Measurements from ENCODE around the gene TEX13C.
"Not testable (repeated sequence)": the region's sequence is repeated elsewhere in the genome, so short reads cannot be mapped to it uniquely, and the experiment has no call there.

TEX13C gene

DNA sequence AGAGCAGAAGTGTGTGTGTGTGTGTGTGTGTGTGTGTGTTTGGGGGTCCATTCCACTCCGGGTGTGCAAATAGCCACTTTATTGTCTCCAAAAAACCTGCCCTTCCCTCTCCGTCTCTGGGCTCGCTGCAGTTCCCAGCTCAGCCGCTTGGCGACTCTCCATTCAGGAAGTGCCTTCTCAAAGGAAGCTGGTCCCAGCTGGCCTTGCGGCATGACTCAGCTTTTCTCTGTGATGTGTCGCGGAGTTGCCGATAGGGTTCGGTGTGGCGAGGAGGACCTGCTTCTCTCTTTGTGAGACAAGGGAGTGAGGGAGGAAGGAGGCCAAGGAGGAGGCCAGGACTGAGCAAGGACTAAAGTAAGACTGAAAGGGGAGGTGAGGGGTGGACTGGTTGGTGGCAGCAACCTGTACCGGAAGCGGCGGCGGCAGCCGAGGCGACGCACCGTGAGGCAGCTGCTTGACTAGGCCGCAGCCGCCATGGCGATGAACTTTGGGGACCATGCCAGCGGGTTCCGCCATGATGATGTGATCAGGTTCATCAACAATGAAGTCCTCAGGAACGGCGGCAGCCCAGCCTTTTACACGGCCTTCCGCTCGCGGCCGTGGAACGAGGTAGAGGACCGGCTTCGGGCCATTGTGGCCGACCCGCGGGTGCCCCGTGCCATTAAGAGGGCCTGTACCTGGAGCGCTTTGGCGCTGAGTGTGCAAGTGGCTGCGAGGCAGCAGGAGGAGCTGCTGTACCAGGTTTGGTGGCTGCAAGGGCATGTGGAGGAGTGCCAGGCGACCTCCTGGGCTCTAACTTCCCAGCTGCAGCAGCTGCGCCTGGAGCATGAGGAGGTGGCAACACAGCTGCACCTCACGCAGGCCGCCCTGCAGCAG, at the start of gene TEX13C:
Gene TEX13C, plus strand, starts transcription at position 226 of the 876 bp plus-strand sequence. Its CDS starts 249 bp downstream, at position 475.
- no peak for DNase-seq

DNA sequence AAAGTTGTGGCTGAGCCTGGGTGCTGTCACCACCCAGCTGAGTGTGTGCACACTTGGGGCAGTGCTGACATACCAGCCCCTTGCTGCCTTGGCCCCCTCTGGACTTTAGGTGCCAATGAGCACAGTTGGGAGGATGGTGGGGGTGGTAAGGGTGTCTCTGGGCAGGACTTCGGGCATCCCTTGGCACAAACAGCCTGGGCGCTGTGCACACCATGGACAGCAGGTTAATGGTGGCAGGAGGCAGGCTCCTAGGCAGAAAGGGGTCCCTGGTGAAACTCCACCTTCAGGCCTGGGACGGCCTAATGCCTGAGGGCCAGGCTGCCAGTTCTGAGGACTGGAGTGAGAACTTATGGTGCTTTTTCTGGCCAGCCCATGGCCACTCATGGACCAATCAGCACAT, 32.4 kb upstream of the TEX13C start:
- no peak for DNase-seq

DNA sequence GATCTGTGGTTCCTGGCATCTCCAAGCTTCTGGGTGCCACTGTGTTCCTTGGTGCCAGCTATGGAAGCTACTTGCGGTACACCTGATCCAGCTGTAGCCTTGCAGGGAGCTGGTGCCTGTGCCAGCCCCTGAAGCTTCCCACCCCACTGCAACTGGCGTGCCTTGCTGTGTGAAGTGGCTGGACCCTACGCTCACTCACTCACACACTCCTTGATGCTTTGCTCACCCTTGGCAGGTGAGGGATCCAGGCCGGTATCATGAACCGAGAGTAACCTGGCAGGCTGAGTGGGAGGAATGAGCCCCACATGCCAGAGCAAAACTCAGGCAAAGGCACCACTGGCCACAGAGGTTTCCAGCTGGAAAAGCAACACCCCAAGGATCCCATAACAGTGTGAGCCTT, 31.3 kb upstream of the TEX13C start:
- no peak for DNase-seq

DNA sequence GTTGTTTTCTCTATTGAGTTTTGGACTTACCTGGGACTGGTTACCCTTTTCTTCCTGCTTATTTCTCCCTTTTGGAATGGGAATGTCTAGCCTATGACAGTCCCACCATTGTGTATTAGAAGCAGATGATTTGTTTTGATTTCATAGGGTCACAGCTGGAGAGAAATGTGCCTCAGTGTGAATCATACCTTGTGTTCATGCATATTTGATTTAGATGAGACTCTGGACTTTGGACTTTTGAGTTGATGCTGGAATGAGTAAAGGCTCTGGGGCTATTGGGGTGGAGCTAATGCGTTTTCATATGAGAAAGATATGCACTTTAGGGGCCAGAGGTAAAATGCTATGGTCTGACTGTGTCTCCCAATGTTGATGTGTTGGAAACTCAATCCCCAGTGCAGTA, 30.5 kb upstream of the TEX13C start:
- no peak for DNase-seq

DNA sequence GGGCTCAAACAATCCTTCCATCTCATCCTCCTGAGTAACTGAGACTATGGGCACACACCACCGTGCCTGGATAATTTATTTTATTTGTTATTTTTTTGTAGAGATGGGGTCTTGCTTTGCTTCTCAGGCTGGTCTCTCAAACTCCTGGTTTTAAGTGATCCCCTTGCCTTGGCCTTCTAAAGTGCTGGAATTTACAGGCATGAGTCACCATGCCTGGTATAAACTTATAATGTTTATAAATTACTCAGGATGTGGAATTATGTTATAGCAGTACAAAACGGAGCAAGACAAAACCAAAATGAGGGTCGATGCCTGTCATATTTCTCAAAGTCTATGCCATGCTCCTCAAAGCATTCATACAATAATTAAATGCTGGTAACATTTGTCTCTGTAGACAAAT, 29.8 kb upstream of the TEX13C start:
- DNase-seq = no peak

DNA sequence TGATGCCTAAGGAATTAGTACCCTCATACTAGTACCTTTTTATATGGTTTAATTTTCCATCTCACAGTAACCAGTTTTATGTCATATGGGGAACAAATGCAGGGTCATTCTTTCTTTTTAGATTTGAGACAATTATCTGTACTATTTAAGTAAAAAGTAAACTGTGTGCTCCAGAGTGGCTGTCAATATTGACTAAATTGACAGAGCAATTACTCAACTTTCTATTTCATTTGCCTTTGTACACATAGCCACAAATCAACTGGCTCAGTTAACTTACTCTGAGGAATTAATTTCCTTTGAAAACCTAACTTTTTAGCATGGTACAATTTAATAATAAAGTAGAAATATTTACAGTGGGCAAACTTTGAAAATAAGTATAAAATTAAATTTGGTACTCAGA, 28.5 kb upstream of the TEX13C start:
- DNase-seq = no peak

DNA sequence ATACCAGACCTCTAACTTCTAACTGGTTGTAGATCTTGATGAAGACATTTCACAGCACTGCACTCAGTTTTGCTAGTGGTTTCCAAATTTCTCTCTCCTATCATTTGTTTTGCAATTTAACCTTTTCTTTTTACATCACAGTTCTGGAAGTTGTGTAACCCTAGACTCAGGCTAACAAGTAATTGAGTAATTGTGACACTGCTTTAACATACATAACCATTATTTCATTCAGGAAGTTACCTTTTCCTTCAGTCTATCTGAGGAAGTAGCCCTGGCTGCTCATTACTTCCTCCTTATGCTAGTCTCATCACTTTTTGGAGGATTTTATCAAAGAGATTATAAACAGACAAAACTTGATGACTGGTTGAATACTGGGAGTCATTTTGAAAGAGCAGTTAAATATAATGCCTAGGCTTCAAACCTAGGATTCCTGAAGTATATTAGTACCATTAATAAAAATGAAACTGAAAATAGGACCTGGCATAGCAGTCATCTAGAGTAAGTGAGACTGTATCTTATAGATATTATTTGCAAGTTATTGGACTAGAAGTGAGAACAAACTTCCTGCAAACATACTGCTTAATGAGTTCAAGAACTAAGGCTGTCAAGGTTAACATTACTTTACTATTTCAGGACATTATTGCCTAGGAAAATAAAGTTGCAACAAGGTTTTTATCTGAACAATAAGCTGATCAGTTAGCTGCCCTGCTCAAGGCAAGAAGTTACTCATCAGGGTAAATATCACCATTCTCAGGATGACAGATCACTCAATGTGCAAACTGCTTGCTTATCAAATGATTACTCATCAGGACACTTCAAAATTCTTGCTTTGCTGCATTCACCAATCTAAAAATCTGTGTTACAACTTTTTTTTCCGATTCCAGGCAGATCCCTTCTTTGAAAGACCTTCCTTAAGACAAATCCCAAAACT, 25.6 kb upstream of the TEX13C start:
- no peak for DNase-seq

DNA sequence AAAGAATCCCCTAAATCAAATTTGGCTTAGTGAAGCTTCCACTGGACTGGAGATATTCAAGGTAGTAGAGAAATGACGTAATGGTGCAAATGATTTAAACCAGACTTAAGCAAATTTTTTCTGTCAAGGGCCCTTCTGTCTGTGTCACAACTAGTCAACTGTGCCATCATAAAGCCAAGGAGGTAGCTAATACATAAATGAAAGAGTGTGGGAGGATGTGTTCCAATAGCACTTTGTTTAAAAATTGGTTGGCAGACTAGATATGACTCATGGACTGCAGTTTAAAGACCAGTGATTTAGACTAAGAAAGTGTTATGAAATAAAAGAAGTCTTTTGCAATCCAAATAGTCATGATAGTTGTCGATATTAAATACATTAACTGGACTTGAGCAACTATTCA, 24.3 kb upstream of the TEX13C start:
- no peak for DNase-seq

DNA sequence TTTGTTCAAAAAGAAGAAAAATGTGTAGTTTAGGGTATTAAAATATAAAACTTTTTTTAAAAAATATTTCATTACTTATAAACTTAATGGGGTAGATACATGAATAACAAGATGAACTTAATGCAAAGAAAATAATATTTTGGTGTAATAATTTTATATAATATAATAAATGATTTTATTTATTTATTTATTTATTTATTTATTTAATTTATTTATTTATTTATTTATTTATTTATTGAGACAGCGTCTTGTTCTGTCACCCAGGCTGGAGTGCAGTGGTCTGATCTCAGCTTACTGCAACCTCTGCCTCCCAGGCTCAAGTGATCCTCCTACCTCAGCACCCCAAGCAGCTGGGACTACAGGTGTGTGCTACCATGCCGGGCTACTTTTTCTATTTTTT, 20.8 kb upstream of the TEX13C start:
- DNase-seq = no peak

DNA sequence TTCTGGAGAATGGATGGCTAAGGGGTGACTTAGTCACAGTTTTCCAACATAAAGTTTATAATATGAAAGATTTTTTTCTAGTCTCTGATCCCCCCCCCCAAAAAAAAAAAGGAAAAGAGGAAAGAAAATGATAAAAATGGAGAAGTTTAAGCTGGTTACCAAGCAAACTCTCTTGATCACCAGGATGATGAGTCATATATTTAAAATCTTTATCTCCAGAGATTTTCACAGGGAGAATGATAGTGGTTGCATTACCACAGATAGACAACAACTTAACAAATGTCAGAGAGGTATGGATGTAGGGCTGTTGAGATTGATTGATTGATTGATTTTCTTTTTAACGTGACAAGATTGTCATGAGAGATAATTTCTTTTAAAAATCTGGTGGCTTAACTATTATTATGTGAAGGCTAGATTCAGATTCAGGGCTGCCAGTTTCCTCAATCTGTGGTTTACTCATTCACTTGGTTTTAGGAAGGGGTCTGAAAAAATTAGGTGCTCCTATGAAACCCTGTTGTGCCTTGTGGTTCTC, 13.3 kb upstream of the TEX13C start:
- DNase-seq = no peak

DNA sequence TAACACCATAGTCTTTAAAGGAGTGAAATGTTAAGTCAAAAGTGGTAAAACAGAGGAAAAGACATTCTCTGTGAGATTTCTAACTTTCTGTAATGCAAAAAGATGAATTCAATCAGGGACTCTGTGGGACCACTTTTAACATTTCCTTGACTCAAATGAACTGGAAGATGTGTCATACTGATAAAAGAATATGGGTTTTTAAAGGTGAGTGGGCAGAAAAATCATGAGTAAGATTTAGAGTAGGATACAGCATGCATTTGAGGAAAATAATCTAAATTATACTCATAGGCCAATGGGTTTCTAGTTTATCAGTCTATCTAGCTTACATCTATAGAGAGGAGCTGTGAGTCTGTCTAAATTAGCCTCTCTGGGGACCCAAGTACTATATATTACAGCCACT, 11.0 kb upstream of the TEX13C start:
- DNase-seq = no peak

DNA sequence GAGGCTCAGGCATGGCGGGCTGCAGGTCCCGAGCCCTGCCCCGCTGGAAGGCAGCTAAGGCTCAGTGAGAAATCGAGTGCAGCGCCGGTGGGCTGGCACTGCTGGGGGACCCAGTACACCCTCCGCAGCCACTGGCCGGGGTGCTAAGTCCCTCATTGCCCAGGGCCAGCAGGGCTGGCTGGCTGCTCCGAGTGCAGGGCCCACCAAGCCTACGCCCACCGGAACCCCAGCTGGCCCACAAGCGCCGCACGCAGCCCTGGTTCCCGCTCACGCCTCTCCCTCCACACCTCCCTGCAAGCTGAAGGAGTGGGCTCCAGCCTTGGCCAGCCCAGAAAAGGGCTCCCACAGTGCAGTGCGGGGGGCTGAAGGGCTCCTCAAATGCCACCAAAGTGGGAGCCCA, 505 bp upstream of the TEX13C start:
- not testable (repeated sequence) for DNase-seq

DNA sequence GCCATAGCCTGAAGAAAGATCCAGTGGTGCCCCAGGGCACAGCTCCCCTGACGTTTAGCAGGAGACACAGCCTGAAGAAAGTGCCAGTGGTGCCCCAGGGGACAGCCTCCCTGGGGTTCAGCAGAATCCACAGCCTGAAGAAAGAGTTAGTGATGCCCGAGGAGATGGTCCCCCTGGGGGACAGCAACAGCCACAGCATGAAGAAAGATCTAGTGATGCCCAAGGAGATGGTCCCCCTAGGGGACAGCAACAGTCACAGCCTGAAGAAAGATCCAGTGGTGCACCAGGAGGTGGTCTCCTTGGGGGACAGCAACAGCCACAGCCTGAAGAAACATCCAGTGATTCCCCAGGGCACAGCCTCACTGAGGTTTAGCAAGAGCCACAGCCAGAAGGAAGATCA, 2.8 kb downstream of the TEX13C start:
- no peak for DNase-seq

DNA sequence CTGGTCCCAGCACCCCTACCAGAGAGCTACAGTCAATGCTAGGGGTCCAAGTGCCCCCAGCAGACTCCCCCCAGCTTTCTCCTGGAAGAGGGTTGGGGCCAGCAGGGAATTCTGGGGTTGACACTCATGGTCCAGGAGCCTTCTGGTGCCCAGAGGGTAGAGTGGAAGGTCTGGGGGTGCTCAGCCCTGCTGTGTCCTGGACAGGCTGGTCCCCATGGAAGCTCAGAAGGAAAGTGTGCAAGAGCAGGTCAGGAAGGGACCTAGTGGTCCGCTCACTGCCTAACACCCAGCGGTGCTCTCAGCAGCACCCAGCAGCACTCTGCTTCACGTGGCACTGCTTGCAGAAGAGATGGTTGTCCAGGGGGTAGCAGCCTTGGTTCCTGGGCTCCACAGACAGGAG, 6.9 kb downstream of the TEX13C start:
- no peak for DNase-seq

DNA sequence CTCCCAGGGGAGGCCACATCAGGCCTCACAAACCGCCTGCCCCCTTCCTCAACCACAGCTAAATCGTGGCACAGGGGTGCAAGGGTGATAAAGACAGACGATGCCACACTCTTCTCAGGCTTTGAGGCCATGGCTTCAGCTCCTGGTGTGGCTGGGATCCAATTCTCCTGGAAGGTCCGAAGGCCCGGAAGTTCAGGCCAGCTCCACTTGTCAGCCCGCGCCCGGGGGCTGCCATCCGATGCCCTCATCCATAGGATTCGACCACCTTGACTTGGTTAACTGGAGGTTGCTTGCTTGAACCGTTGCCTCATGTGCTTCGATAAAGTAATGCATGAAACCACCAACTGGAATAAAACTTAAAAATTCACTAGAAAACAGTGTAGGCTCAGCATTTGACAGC, 8.2 kb downstream of the TEX13C start:
- no peak for DNase-seq

DNA sequence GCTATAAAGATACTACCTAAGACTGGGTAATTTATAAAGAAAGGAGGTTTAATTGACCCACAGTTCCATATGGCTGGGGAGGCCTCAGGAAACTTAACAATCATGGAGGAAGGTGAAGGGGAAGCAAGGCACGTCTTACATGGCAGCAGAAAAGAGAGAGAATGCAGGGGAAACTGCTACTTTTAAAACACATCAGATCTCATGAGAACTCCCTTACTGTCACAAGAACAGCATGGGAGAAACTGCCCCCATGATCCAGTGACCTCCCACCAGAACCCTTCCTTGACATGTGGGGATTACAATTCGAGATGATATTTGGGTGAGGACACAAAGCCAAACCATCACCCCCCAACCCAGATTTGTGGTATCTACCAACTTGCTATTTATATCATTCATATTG, 13.9 kb downstream of the TEX13C start:
- no peak for DNase-seq

DNA sequence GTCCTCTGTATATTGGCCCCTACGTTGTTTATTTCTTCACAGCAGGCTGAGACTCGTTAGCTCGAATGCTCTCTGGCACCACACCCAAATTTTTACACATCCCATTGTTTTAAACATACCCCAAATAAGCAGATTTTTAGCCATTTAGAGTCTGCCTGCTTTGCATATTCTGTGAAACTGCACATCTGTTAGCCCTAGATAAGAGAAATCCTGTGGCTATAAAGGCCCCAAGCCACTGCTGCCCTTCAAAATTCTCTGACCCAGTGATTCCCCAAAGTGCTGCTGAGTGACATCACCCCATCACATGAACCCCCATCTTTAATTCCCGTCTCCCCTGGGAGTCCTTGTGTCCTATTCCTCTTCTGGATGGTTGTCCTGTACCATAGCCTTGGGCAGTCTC, 20.8 kb downstream of the TEX13C start:
- no peak for DNase-seq

DNA sequence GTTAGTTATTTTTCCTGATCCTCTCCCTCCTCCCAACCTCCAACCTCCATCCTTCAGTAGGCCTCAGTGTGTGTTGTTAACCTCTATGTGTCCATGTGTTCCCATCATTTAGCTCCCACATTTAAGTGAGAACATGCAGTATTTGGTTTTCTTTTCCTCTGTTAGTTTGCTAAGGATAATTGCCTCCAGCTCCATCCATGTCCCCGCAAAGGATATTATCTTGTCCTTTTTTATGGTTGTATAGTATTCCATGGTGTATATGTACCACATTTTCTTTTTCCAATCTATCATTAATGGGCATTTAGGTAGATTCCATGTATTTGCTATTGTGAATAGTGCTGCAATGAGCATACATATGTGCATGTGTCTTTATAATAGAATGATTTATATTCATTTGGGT, 54.5 kb downstream of the TEX13C start:
- DNase-seq = no peak

Measured in activated T-cell treated with anti-CD3 and anti-CD28 coated beads, Interleukin-2, amount 50 U/mL, for 48 hours (primary cell).